Fibroblast of lung (primary cell): ENCODE measurements around the gene EFCAB6. TPM values are rescaled to one million over a fixed set of nuclear protein-coding genes. Genes with fewer than 3 reads are reported as not detected.

Source experiments
- DNase-seq, 2 donors: peaks; one replicate each; pipeline versions ENCODE4 v3.0.0 to v3.0.0-alpha.2; 2010; ENCODE audit warnings: low read depth in 2 of 2
- H2AFZ ChIP-seq: 2 replicates; pipeline ENCODE4 v1.5.1; 2012; ENCODE audit warnings: low read length, control low read depth, inconsistent platforms
- H3K27ac ChIP-seq: 2 replicates; pipeline ENCODE4 v1.5.1; 2011; ENCODE audit warnings: low read length, control low read depth; ENCODE audit not compliant: insufficient read depth
- H3K27me3 ChIP-seq: 2 replicates; pipeline ENCODE4 v1.5.1; 2011; ENCODE audit warnings: mild to moderate bottlenecking, low read length; ENCODE audit not compliant: control insufficient read depth, insufficient read depth
- H3K36me3 ChIP-seq: 2 replicates; pipeline ENCODE4 v1.5.1; 2011; ENCODE audit warnings: low read length; ENCODE audit not compliant: control insufficient read depth, insufficient read depth
- H3K4me1 ChIP-seq: 2 replicates; pipeline ENCODE4 v1.5.1; 2011; ENCODE audit warnings: low read length; ENCODE audit not compliant: control insufficient read depth, insufficient read depth; ENCODE audit errors: extremely low read depth
- H3K4me2 ChIP-seq: 2 replicates; pipeline ENCODE4 v1.5.1; 2011; ENCODE audit warnings: low read length, control low read depth; ENCODE audit not compliant: insufficient read depth; ENCODE audit errors: extremely low read depth
- H3K4me3 ChIP-seq, 4 experiments: fragments of 200-600 bp in 1 of 4; sonication (generic) in 1 of 4; replicated peaks in 1 of 4; 2 replicates each; pipeline ENCODE4 v1.5.1; 2011 to 2016; ENCODE audit warnings: low read length in 4 of 4, low read depth in 3 of 4, mild to moderate bottlenecking in 3 of 4, control low read depth in 2 of 4, inconsistent platforms in 1 of 4, mixed read lengths in 1 of 4; ENCODE audit not compliant: insufficient read depth in 1 of 4; ENCODE audit errors: control extremely low read depth in 1 of 4
- H3K79me2 ChIP-seq: 2 replicates; pipeline ENCODE4 v1.5.1; 2012; ENCODE audit warnings: mild to moderate bottlenecking, low read length, inconsistent platforms; ENCODE audit not compliant: control insufficient read depth, insufficient read depth
- H3K9ac ChIP-seq: 2 replicates; pipeline ENCODE4 v1.5.1; 2011; ENCODE audit warnings: mild to moderate bottlenecking, low read length, control low read depth; ENCODE audit not compliant: insufficient read depth
- H3K9me3 ChIP-seq: 2 replicates; pipeline ENCODE4 v1.5.1; 2012; ENCODE audit warnings: low read depth, low read length; ENCODE audit not compliant: control insufficient read depth, insufficient read depth
- H4K20me1 ChIP-seq: 2 replicates; pipeline ENCODE4 v1.5.1; 2011; ENCODE audit warnings: low read length; ENCODE audit not compliant: control insufficient read depth, insufficient read depth; ENCODE audit errors: extremely low read depth
- EZH2 ChIP-seq: IDR thresholded peaks from 2 replicates; pipeline ENCODE4 v1.5.1; 2012; ENCODE audit warnings: low read length, control low read depth, mild to moderate bottlenecking; ENCODE audit errors: missing control alignments
- polyA plus RNA-seq, 2 donors: library from polyadenylated mRNA; depleted of rRNA in 1 of 2; stranded (reverse) in 1 of 2; unstranded in 1 of 2; fragments of >200 nt; gene quantifications; 2 replicates each; pipeline ENCODE4 v1.2.1, GENCODE V29; 2011 to 2012; ENCODE audit warnings: missing spikeins in 1 of 2
- total RNA-seq: library from RNA; depleted of rRNA; stranded (reverse); fragments of >200 nt; gene quantifications from 2 replicates; pipeline ENCODE4 v1.2.1, GENCODE V29; 2014
- TF ChIP-seq, protein P1 (sequence below), 2 donors: IDR thresholded peaks in 1 of 2; conservative IDR thresholded peaks in 1 of 2; 1 replicate in 1 of 2; 2 replicates in 1 of 2; pipeline ENCODE4 v1.5.1; 2011 to 2012; ENCODE audit warnings: low read length in 2 of 2, control low read depth in 1 of 2, inconsistent platforms in 1 of 2, low read depth in 1 of 2, mild to moderate bottlenecking in 1 of 2

The EFCAB6 gene
- total and polyA plus RNA-seq, 2 donors (not counting 1 experiment from before 2014, with no cell fraction given): 1.0 to 1.5 TPM

DNA sequence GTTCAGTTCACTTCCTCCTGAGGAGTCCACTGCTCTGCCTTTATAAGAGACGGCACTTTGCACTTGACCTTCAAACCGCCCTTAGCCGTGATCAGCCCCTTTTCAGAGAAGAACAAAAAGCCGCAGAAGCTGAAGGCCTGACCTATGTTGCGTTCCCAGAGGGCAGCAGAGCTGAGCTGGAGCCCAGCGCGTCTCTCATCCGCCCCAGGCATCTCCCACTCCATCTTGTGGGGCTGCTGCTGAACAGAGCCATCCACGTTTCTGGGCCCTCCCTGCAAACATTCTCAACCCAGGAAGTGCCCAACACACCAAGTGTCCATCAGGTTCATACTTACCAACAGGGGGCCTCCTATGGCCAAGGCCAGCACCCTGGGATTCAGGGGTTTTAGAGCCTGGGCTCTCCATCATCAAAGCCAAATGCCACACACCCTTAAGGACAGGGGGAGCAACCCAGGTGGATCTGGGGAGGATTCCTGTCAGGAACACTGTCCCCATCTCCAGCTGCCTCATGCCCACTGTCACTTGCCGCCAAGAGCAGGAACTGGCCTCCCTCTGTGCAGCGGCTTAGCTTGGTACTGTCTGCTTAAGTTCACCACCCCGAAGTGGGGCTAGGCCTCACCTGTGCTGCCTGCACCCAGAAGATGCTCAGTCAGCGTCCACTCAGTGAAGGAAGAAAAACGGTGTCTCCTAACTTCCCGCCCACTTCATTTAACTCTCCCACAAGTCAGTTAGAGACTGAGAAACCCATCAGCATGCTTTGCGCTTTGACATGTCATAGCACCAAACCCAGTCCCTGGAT is 16.0 kb upstream of the EFCAB6 start:
- no peak for TF ChIP-seq EZH2
- TF ChIP-seq, protein P1, sequence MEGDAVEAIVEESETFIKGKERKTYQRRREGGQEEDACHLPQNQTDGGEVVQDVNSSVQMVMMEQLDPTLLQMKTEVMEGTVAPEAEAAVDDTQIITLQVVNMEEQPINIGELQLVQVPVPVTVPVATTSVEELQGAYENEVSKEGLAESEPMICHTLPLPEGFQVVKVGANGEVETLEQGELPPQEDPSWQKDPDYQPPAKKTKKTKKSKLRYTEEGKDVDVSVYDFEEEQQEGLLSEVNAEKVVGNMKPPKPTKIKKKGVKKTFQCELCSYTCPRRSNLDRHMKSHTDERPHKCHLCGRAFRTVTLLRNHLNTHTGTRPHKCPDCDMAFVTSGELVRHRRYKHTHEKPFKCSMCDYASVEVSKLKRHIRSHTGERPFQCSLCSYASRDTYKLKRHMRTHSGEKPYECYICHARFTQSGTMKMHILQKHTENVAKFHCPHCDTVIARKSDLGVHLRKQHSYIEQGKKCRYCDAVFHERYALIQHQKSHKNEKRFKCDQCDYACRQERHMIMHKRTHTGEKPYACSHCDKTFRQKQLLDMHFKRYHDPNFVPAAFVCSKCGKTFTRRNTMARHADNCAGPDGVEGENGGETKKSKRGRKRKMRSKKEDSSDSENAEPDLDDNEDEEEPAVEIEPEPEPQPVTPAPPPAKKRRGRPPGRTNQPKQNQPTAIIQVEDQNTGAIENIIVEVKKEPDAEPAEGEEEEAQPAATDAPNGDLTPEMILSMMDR (conservative IDR thresholded peaks at IDR 0.05 in 1 of 2, IDR thresholded peaks at IDR 0.05 in 1 of 2; ENCODE audit: low read depth in 1 of 2, low read length in 2 of 2): peak in 1 of 2 donors; percentile 14
- Histone ChIP-seq H3K27me3 (peaks cover 2% of the 10 kb centered on the region), H3K9me3 (no peaks in the 10 kb centered on the region), H3K79me2 (no peaks in the 10 kb centered on the region), H2AFZ (no peak overlapping the region), H4K20me1 (no peaks in the 10 kb centered on the region), H3K36me3 (no peaks in the 10 kb centered on the region), H3K9ac (no peak overlapping the region), H3K4me3 (no peak overlapping the region), H3K4me1 (peaks cover 23% of the 10 kb centered on the region), H3K27ac (no peak overlapping the region), H3K4me2 (no peak overlapping the region)
- DNase-seq: no peak

DNA sequence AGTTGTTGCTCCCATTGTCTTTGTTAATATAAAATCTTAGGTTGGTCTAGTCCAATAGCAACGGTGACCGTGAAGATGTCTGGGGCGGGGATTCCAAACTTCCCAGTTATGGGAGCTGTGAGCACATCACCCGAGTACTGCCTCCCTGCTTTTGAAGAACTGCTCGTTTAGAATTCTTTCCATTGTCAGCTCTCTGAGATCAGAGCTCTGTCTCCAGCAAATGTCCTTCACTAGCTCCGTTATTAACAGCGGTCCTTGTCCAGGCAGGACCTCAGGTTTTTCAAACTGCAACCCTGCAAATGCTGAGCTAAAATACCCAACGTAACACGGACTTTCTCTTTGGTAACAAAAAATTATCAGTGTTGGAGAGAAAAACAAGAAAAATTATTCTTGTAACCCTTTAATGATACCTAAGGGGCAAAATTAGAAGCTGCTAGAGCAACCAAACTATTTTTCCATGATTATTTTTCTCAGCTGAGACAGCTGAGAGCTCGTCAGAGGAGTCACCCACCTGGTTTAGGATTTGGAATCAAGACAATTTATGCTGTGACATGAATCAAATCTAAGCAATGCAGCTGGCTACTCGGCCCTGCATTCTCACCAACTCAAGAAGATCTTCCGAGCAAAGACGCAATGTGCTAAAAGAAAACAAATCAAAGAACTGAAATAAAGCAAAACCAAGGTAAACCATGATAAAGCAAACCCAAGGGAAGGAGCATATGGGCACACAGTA is 15.1 kb upstream of the EFCAB6 start:
- Histone ChIP-seq H3K4me1 (peaks cover 23% of the 10 kb centered on the region), H3K27ac (peak overlapping the region; percentile 45), H3K4me3 (peak overlapping the region in 2 of 4 experiments; percentile 13 to 46), H3K36me3 (no peaks in the 10 kb centered on the region), H4K20me1 (no peaks in the 10 kb centered on the region), H3K79me2 (no peaks in the 10 kb centered on the region), H3K9ac (peak overlapping the region; percentile 13), H3K27me3 (peaks cover 2% of the 10 kb centered on the region), H3K9me3 (no peaks in the 10 kb centered on the region), H2AFZ (peak overlapping the region; percentile 29), H3K4me2 (peak overlapping the region; percentile 80)
- no peak for TF ChIP-seq EZH2
- TF ChIP-seq, protein P1 (conservative IDR thresholded peaks at IDR 0.05 in 1 of 2, IDR thresholded peaks at IDR 0.05 in 1 of 2; ENCODE audit: low read depth in 1 of 2, low read length in 2 of 2): no peak
- DNase-seq: no peak

DNA sequence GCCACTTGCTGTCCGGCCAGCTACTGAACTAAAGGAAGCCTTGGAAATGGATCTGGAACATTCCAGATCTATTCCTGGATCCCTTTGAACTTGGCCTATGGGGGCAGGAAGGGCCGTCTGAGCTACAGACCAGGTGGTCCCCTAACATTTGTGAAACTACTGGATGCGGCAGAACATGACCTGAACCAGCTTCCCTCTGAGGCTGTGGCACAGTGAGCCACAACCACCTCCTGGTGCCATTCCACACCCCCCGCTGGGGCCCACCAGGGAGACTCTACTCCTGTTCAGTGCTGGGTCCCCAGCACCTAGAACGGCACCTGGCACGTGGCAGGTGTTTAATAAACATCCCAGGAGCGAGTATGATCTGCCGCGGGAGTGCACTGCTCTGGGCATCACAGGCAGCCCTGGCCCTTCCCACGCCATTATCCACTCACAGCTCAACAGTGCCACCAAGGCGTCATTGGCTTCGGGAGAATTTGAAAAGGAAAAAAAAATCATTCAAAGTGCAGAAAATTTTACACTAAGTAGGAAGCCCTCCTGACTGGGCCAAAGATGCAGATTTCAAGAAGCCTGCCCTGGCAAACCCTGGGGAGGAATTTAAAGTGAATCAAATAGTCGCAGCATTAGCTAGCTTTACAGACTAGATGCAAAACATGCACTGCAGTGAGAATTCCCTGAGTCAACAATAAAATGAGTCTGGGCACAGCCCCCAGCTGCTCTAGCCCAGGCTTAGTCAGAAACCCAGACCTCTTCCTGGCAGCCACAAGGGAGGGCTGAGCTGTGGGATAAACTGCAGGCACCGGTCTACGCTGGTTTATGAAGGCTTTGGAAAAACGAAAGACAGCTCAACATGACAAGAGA is 14.3 kb upstream of the EFCAB6 start:
- Histone ChIP-seq H3K79me2 (no peaks in the 10 kb centered on the region), H4K20me1 (no peaks in the 10 kb centered on the region), H3K4me1 (peaks cover 23% of the 10 kb centered on the region), H3K4me3 (peak overlapping the region in 1 of 4 experiments; percentile 46), H3K27ac (peak overlapping the region; percentile 45), H2AFZ (no peak overlapping the region), H3K27me3 (peaks cover 2% of the 10 kb centered on the region), H3K9me3 (no peaks in the 10 kb centered on the region), H3K4me2 (peak overlapping the region; percentile 80), H3K9ac (no peak overlapping the region), H3K36me3 (no peaks in the 10 kb centered on the region)
- peak; percentile 82 to 86 for DNase-seq
- TF ChIP-seq, protein P1 (conservative IDR thresholded peaks at IDR 0.05 in 1 of 2, IDR thresholded peaks at IDR 0.05 in 1 of 2; ENCODE audit: low read depth in 1 of 2, low read length in 2 of 2): peak; percentile 41 to 43
- TF ChIP-seq EZH2: no peak
